Measurements from ENCODE around the gene CFAP99.

The CFAP99 gene

DNA sequence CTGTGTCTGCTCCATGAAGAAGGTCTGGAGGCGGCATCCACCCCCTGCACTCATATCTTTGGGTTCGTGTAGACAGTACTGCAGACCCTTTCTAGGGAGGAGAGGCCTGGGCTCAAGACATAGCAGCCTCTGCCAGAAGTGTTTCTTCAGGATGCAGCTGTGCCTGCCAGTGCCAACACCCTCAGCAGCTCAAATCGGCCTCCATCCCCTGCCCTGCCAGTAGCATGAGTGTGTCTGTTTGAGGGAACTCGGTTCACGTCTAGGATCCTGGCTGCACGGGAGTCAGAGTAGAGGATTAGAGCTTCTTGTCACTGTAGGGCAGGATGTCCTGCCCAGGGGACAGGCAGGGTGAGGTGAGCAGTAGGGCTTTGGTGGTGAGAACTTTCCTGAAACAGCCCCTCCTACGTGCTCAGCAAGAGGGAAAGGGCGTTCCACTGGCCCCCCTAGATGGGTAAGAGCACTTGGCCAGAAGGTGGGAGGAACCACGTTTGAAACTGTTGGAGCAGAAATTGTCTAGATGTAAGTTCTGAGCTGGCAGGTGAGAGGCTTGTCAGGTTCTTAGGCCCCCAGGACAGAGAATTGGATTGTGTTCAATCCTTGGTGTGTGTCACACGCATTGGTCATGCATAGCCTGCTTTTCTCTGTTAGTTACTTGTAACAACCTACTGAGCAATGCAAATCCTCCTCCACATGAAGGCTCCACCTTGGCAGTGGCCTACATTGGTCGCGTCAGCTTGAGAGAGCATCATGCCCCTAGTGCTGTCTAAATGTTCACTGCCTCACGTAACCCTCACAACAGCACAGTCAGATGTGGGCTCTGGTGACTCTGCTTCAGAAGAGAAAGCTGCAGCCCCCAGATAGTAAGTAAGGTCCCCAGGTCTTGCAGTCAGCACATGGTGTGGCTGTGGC lies 91.8 kb downstream of the CFAP99 start:
- DNase-seq (ENCODE audit: low spot score) = peak; percentile 37
- in situ Hi-C loops (cut with MboI; ENCODE audit: low sequenced_read_pairs, unreplicated experiment) = no loop called here
- TF ChIP-seq, protein P1, sequence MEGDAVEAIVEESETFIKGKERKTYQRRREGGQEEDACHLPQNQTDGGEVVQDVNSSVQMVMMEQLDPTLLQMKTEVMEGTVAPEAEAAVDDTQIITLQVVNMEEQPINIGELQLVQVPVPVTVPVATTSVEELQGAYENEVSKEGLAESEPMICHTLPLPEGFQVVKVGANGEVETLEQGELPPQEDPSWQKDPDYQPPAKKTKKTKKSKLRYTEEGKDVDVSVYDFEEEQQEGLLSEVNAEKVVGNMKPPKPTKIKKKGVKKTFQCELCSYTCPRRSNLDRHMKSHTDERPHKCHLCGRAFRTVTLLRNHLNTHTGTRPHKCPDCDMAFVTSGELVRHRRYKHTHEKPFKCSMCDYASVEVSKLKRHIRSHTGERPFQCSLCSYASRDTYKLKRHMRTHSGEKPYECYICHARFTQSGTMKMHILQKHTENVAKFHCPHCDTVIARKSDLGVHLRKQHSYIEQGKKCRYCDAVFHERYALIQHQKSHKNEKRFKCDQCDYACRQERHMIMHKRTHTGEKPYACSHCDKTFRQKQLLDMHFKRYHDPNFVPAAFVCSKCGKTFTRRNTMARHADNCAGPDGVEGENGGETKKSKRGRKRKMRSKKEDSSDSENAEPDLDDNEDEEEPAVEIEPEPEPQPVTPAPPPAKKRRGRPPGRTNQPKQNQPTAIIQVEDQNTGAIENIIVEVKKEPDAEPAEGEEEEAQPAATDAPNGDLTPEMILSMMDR (IDR thresholded peaks at IDR 0.05; ENCODE audit: borderline replicate concordance, control extremely low read depth, extremely low read depth, insufficient read depth, missing control alignments) = no peak

DNA sequence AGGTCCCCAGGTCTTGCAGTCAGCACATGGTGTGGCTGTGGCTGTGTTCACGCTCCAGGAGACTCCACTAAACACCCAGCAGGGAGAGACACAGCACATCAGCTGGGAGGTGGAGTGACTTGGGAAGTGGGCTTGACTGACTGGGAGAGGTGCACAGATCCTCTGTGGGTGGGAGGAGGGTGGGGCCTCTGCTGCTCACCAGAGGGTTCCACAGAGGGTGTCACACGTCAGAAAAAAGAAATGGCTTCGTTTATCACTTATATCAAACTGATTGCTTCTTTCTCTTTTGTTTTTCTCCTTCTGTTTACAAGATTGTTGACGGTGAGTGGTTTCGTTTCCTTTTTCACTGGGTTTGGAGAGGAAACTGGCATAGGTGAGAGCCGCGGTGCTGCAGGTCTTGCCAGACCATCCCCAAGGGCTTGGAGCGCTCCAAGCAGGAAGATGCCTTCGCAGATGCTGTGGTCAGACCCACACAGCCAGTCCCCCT lies 92.9 kb downstream of the CFAP99 start:
- in situ Hi-C loops (cut with MboI; ENCODE audit: low sequenced_read_pairs, unreplicated experiment) = no loop called here
- TF ChIP-seq, protein P1 (IDR thresholded peaks at IDR 0.05; ENCODE audit: borderline replicate concordance, control extremely low read depth, extremely low read depth, insufficient read depth, missing control alignments) = no peak
- peak; percentile 55 for DNase-seq (ENCODE audit: low spot score)

Measured in GM13976 (cell line).